Coronary artery (tissue), 2 donors: Measurements from ENCODE around the gene SELENOM.

Source experiments
- DNase-seq: peaks from one replicate; pipeline ENCODE4 v3.0.0-alpha.2; 2017; ENCODE audit warnings: low spot score
- H3K27ac ChIP-seq, 2 donors: fragments of 200-600 bp; sonication (generic); one replicate each; pipeline ENCODE4 v1.5.1; 2016 to 2019
- H3K4me3 ChIP-seq: fragments of 200-600 bp; sonication (generic); 2 replicates; pipeline ENCODE4 v1.5.1; 2016; ENCODE audit warnings: mild to moderate bottlenecking, moderate library complexity
- CTCF ChIP-seq: fragments of 200-600 bp; sonication (generic); IDR thresholded peaks from one replicate; pipeline ENCODE4 v1.5.1; 2019; ENCODE audit warnings: antibody characterized with exemption

SELENOM gene

GRCh38 chr22:31086703-31087330, 20.6 kb downstream of the SELENOM start:
- DNase-seq: no peak
- no peak for TF ChIP-seq CTCF
- Histone ChIP-seq H3K27ac (peak overlapping the region; percentile 94 to 98), H3K4me3 (peak overlapping the region; percentile 81)

DNA sequence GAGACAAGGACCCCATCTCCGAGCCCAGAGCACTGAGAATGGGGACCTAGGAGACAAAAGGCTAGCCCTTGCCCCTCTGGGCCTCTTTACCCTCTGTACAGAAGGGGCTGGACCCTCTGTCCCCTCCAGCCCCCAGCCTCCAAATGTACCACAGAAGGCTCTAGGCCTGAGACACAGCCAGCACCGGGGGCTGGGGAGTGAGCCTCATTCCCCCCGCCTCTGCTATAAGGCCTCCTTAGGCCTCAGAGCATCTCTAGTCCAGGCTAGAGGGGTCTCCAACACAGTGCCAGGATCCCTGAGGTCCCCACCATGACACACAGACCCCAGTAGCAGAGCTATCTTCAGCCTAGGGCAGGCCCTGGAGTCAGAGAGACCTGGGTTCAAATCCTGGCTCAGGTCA, 21.4 kb downstream of the SELENOM start:
- DNase-seq: peak; percentile 74
- Histone ChIP-seq H3K4me3 (peak overlapping the region; percentile 81), H3K27ac (peak overlapping the region; percentile 94 to 98)
- no peak for TF ChIP-seq CTCF

- Histone ChIP-seq H3K4me3 (peak overlapping the region; percentile 81), H3K27ac (peak overlapping the region; percentile 94 to 98)
- DNase-seq: no peak
- TF ChIP-seq CTCF: peak; percentile 5
These were observed 21.9 kb downstream of the SELENOM start for GRCh38 chr22:31085493-31085824.

DNA sequence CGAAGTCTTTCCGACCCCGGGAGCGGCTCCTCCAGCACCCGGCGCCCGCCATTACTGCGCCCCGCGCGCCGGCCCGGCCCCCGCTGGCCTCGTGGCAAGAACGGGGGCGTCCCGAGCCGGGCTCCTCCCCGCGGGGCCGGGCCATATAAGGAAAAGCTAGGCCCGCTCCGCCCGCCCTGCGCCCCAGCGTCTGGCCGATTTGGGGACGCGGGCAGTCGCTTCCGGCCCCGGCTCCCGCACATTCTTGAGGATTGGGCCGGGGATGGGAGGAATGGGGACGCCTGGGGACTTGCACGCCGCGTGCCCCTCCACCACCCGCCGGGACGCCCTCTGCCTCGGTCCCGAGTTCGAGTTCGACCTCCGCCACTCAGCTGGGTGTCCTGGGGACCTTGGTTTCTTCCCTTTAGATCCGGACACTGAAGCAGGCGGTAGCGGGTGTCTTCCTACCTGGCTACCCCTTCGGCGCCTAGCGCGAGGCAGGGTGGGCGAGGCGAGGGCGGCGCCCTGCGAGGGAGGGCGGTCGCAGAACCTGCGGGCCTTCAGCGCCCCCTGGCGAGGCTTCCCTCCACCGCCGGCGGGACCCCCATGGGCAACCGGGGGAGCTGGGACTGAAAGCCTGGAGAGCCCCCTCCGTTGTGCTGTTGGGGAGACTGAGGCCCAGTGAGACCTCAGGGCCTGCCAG, 22.4 kb downstream of the SELENOM start:
- DNase-seq: peak; percentile 96
- peak; percentile 86 for TF ChIP-seq CTCF
- Histone ChIP-seq H3K27ac (peak overlapping the region; percentile 94 to 98), H3K4me3 (peak overlapping the region; percentile 81)

GRCh38 chr22:31083923-31084810, 23.2 kb downstream of the SELENOM start:
- peak; percentile 75 for DNase-seq
- peak overlapping the region; percentile 81 for H3K4me3 ChIP-seq
- TF ChIP-seq CTCF: no peak
- H3K27ac ChIP-seq: peak overlapping the region; percentile 94 to 98

- no peak for TF ChIP-seq CTCF
- peak overlapping the region; percentile 81 for H3K4me3 ChIP-seq
- peak; percentile 77 for DNase-seq
These were observed 24.0 kb downstream of the SELENOM start for GRCh38 chr22:31083377-31083768.

More at GRCh38 chr22:31083377-31083768, 24.0 kb downstream of the SELENOM start:
- H3K27ac ChIP-seq: peak overlapping the region; percentile 94 to 98
